CD4-positive, CD25-positive, alpha-beta regulatory T cell (primary cell): Measurements from ENCODE around the gene ABCA7. TPM values are rescaled to one million over a fixed set of nuclear protein-coding genes. Genes with fewer than 3 reads are reported as not detected.

Source experiments
- ATAC-seq, 2 donors: fragments of 150-1000 bp; cut with Tn5 transposase; one replicate each; pipeline ENCODE4 v1.10.0; 2021; ENCODE audit warnings: low read depth in 2 of 2, moderate number of reproducible peaks in 2 of 2, moderate library complexity in 1 of 2
- DNase-seq, 3 donors: peaks; one replicate each; pipeline versions ENCODE4 v3.0.0 to v3.0.0-alpha.2; 2012 to 2022; ENCODE audit warnings: mixed read lengths in 1 of 3
- H3K27ac ChIP-seq: one replicate; pipeline ENCODE4 v1.7.0; 2013; ENCODE audit warnings: mild to moderate bottlenecking, low read length; ENCODE audit not compliant: insufficient read depth, poor library complexity, severe bottlenecking
- H3K27me3 ChIP-seq: one replicate; pipeline ENCODE4 v1.7.0; 2013; ENCODE audit warnings: low read length; ENCODE audit not compliant: control insufficient read depth, insufficient read depth
- H3K36me3 ChIP-seq: one replicate; pipeline ENCODE4 v1.7.0; 2013; ENCODE audit warnings: mild to moderate bottlenecking, low read length, moderate library complexity; ENCODE audit not compliant: control insufficient read depth, insufficient read depth
- H3K4me1 ChIP-seq: 2 replicates; pipeline ENCODE4 v1.7.0; 2013; ENCODE audit warnings: mild to moderate bottlenecking, low read length; ENCODE audit not compliant: insufficient read depth, control insufficient read depth, poor library complexity, severe bottlenecking
- H3K4me3 ChIP-seq: one replicate; pipeline ENCODE4 v1.7.0; 2013; ENCODE audit warnings: low read depth, mild to moderate bottlenecking, low read length, moderate library complexity
- H3K9me3 ChIP-seq, 2 experiments: 1 replicate in 1 of 2; 2 replicates in 1 of 2; pipeline ENCODE4 v1.7.0; 2013; ENCODE audit warnings: low read length in 2 of 2, mild to moderate bottlenecking in 1 of 2, moderate library complexity in 1 of 2; ENCODE audit not compliant: control insufficient read depth in 2 of 2
- H3K27ac Mint-ChIP-seq, 3 donors: one replicate each; pipeline ENCODE4 v1.8.0; 2020 to 2022; ENCODE audit warnings: mild to moderate bottlenecking in 3 of 3, mixed read lengths in 3 of 3, moderate library complexity in 2 of 3
- H3K27me3 Mint-ChIP-seq: one replicate; pipeline ENCODE4 v1.8.0; 2022; ENCODE audit warnings: mild to moderate bottlenecking, mixed read lengths
- H3K36me3 Mint-ChIP-seq: one replicate; pipeline ENCODE4 v1.8.0; 2020; ENCODE audit warnings: mixed read lengths
- H3K4me1 Mint-ChIP-seq, 4 donors: one replicate each; pipeline ENCODE4 v1.8.0; 2020 to 2022; ENCODE audit warnings: mixed read lengths in 4 of 4, mild to moderate bottlenecking in 1 of 4
- H3K4me3 Mint-ChIP-seq, 4 donors: one replicate each; pipeline ENCODE4 v1.8.0; 2020 to 2022; ENCODE audit warnings: mild to moderate bottlenecking in 4 of 4, mixed read lengths in 4 of 4, moderate library complexity in 3 of 4
- H3K9me3 Mint-ChIP-seq, 7 donors: one replicate each; pipeline ENCODE4 v1.8.0; 2020 to 2022; ENCODE audit warnings: mixed read lengths in 7 of 7, mild to moderate bottlenecking in 3 of 7, moderate library complexity in 2 of 7
- polyA plus RNA-seq, 4 donors: library from polyadenylated mRNA; unstranded; fragments of 300-500 nt; fragmentation: Illumina TruSeq; gene quantifications; one replicate each; pipeline ENCODE4 v1.2.3, GENCODE V29; 2021
- total RNA-seq: library from RNA; stranded (reverse); gene quantifications from one replicate; pipeline ENCODE4 v1.2.3, GENCODE V29; 2022

ABCA7 gene
- total and polyA plus RNA-seq, 5 donors from 2014 or later: 3.4 to 161 (median 7.0) TPM

GRCh38 chr19:1006711-1007398 is 33.1 kb upstream of the ABCA7 start:
- Histone ChIP-seq H3K36me3 (peaks cover 7% of the 10 kb centered on the region), H3K4me3 (no peak overlapping the region), H3K27me3 (no peaks in the 10 kb centered on the region), H3K27ac (no peak overlapping the region), H3K9me3 (no peaks in the 10 kb centered on the region), H3K4me1 (no peaks in the 10 kb centered on the region)
- no peak for DNase-seq
- no peak for ATAC-seq
- Mint-ChIP-seq H3K27me3 (peaks cover 7% of the 10 kb centered on the region), H3K36me3 (no peaks in the 10 kb centered on the region), H3K27ac (no peak overlapping the region), H3K4me1 (peaks cover 0 to 3% (median 0%) of the 10 kb centered on the region in 4 donors), H3K4me3 (no peak overlapping the region), H3K9me3 (no peaks in the 10 kb centered on the region)

GRCh38 chr19:1007399-1008251 is 32.3 kb upstream of the ABCA7 start:
- Histone ChIP-seq H3K36me3 (peaks cover 9% of the 10 kb centered on the region), H3K4me3 (no peak overlapping the region), H3K27ac (no peak overlapping the region), H3K9me3 (no peaks in the 10 kb centered on the region), H3K4me1 (no peaks in the 10 kb centered on the region), H3K27me3 (no peaks in the 10 kb centered on the region)
- no peak overlapping the region for H3K27ac Mint-ChIP-seq
- peaks cover under 1% of the 10 kb centered on the region for H3K27me3 Mint-ChIP-seq
- H3K36me3 Mint-ChIP-seq: no peaks in the 10 kb centered on the region
- DNase-seq (no peak), ATAC-seq (no peak)
- H3K4me1 Mint-ChIP-seq: peaks cover 0 to 3% (median 0%) of the 10 kb centered on the region in 4 donors
- no peaks in the 10 kb centered on the region for H3K9me3 Mint-ChIP-seq
- H3K4me3 Mint-ChIP-seq: no peak overlapping the region

- Histone ChIP-seq H3K36me3 (peaks cover 16% of the 10 kb centered on the region), H3K27ac (no peak overlapping the region), H3K9me3 (no peaks in the 10 kb centered on the region), H3K27me3 (no peaks in the 10 kb centered on the region), H3K4me3 (no peak overlapping the region), H3K4me1 (no peaks in the 10 kb centered on the region)
- no peak overlapping the region for H3K27ac Mint-ChIP-seq
- H3K9me3 Mint-ChIP-seq: no peaks in the 10 kb centered on the region
- no peak overlapping the region for H3K4me3 Mint-ChIP-seq
- peaks cover 0 to 3% (median 0%) of the 10 kb centered on the region in 4 donors for H3K4me1 Mint-ChIP-seq
- no peaks in the 10 kb centered on the region for H3K36me3 Mint-ChIP-seq
- no peaks in the 10 kb centered on the region for H3K27me3 Mint-ChIP-seq
- no peak for ATAC-seq
- no peak for DNase-seq
Measured at GRCh38 chr19:1008268-1009040, 31.5 kb upstream of the ABCA7 start.

GRCh38 chr19:1009041-1009980 is 30.6 kb upstream of the ABCA7 start:
- no peak overlapping the region for H3K27ac Mint-ChIP-seq
- Histone ChIP-seq H3K4me1 (no peaks in the 10 kb centered on the region), H3K4me3 (no peak overlapping the region), H3K27ac (no peak overlapping the region), H3K36me3 (peaks cover 17% of the 10 kb centered on the region), H3K27me3 (no peaks in the 10 kb centered on the region), H3K9me3 (no peaks in the 10 kb centered on the region)
- H3K36me3 Mint-ChIP-seq: no peaks in the 10 kb centered on the region
- ATAC-seq: no peak
- no peak overlapping the region for H3K4me3 Mint-ChIP-seq
- peaks cover 0 to 3% (median 0%) of the 10 kb centered on the region in 4 donors for H3K4me1 Mint-ChIP-seq
- H3K9me3 Mint-ChIP-seq: no peaks in the 10 kb centered on the region
- no peak for DNase-seq
- H3K27me3 Mint-ChIP-seq: no peaks in the 10 kb centered on the region

GRCh38 chr19:1009981-1010538 is 29.8 kb upstream of the ABCA7 start:
- H3K9me3 ChIP-seq: no peaks in the 10 kb centered on the region
- ATAC-seq (no peak), DNase-seq (no peak)
- no peaks in the 10 kb centered on the region for H3K27me3 ChIP-seq
- no peak overlapping the region for H3K4me3 ChIP-seq
- no peaks in the 10 kb centered on the region for H3K27me3 Mint-ChIP-seq
- H3K9me3 Mint-ChIP-seq: no peaks in the 10 kb centered on the region
- H3K4me1 ChIP-seq: no peaks in the 10 kb centered on the region
- no peak overlapping the region for H3K27ac Mint-ChIP-seq
- H3K4me3 Mint-ChIP-seq: no peak overlapping the region
- no peak overlapping the region for H3K27ac ChIP-seq
- peaks cover 17% of the 10 kb centered on the region for H3K36me3 ChIP-seq
- H3K4me1 Mint-ChIP-seq: peaks cover 0 to 2% (median 0%) of the 10 kb centered on the region in 4 donors
- no peaks in the 10 kb centered on the region for H3K36me3 Mint-ChIP-seq

- H3K9me3 Mint-ChIP-seq: no peaks in the 10 kb centered on the region
- no peak overlapping the region for H3K27ac ChIP-seq
- no peaks in the 10 kb centered on the region for H3K27me3 Mint-ChIP-seq
- no peak overlapping the region for H3K4me3 Mint-ChIP-seq
- H3K4me1 Mint-ChIP-seq: peaks cover 0 to 4% (median 0%) of the 10 kb centered on the region in 4 donors
- H3K36me3 ChIP-seq: peaks cover 17% of the 10 kb centered on the region
- ATAC-seq: no peak
- H3K9me3 ChIP-seq: no peaks in the 10 kb centered on the region
- H3K4me3 ChIP-seq: no peak overlapping the region
- H3K36me3 Mint-ChIP-seq: no peaks in the 10 kb centered on the region
- no peak overlapping the region for H3K27ac Mint-ChIP-seq
- DNase-seq: no peak
- no peaks in the 10 kb centered on the region for H3K27me3 ChIP-seq
- peaks cover 7% of the 10 kb centered on the region for H3K4me1 ChIP-seq
Measured at GRCh38 chr19:1010586-1011510, 29.1 kb upstream of the ABCA7 start.
